Embryonic facial prominence (tissue), 1 donor: ENCODE measurements around the gene MYO1D.

Experiments used
- DNase-seq: peaks from one replicate; pipeline ENCODE4 v3.0.0-alpha.2; 2016; ENCODE audit errors: extremely low spot score

MYO1D gene

GRCh38 chr17:32488177-32488542, 388.8 kb downstream of the MYO1D start:
- no peak for DNase-seq

- no peak for DNase-seq
These were observed 389.3 kb downstream of the MYO1D start for GRCh38 chr17:32487473-32488176.

GRCh38 chr17:32486701-32487472, 390.0 kb downstream of the MYO1D start, which contains the start of gene CDK5R1:
Gene CDK5R1, plus strand, starts transcription at chr17:32486993. Its CDS starts 628 bp downstream, at chr17:32487621.
- DNase-seq: peak; percentile 68

GRCh38 chr17:32486111-32486700, 390.7 kb downstream of the MYO1D start:
- peak; percentile 48 for DNase-seq

- no peak for DNase-seq
These were observed 391.4 kb downstream of the MYO1D start for GRCh38 chr17:32485261-32486110.

- DNase-seq: no peak
These were observed 392.3 kb downstream of the MYO1D start for GRCh38 chr17:32484628-32485027.

GRCh38 chr17:32484041-32484461, 392.9 kb downstream of the MYO1D start:
- no peak for DNase-seq

GRCh38 chr17:32483451-32484019, 393.4 kb downstream of the MYO1D start:
- peak; percentile 68 for DNase-seq

GRCh38 chr17:32482568-32483320, 394.2 kb downstream of the MYO1D start:
- no peak for DNase-seq

- no peak for DNase-seq
These were observed 395.7 kb downstream of the MYO1D start for GRCh38 chr17:32481193-32481592.

- DNase-seq: no peak
These were observed 397.8 kb downstream of the MYO1D start for GRCh38 chr17:32479074-32479617.

GRCh38 chr17:32477220-32477619, 399.7 kb downstream of the MYO1D start:
- DNase-seq: no peak

- no peak for DNase-seq
These were observed 401.7 kb downstream of the MYO1D start for GRCh38 chr17:32475258-32475657.

GRCh38 chr17:32471652-32472051, 405.3 kb downstream of the MYO1D start:
- DNase-seq: no peak

- DNase-seq: no peak
These were observed 406.3 kb downstream of the MYO1D start for GRCh38 chr17:32470405-32471167.

- no peak for DNase-seq
These were observed 409.0 kb downstream of the MYO1D start for GRCh38 chr17:32467949-32468348.

- DNase-seq: no peak
These were observed 412.6 kb downstream of the MYO1D start for GRCh38 chr17:32464374-32464773.

GRCh38 chr17:32463304-32463703, 413.6 kb downstream of the MYO1D start:
- no peak for DNase-seq

- DNase-seq: no peak
These were observed 414.9 kb downstream of the MYO1D start for GRCh38 chr17:32461853-32462617.
